ENCODE measurements around the gene ZBED5. TPM values are rescaled to one million over a fixed set of nuclear protein-coding genes. Genes with fewer than 3 reads are reported as not detected.
"Not testable (repeated sequence)": the region's sequence is repeated elsewhere in the genome, so short reads cannot be mapped to it uniquely, and the experiment has no call there.

The ZBED5 gene
- total RNA-seq, 1 experiment from 2014 or later: 34.2 TPM

- Histone ChIP-seq H3K27me3 (ENCODE audit: control insufficient read depth, insufficient read depth, low read length) (no peaks in the 10 kb centered on the region), H3K36me3 (replicated peaks; ENCODE audit: control insufficient read depth, insufficient read depth, low read length) (no peaks in the 10 kb centered on the region), H3K4me3 (ENCODE audit: insufficient read depth, low read depth, low read length) (no peak overlapping the region)
- DNase-seq: no peak
Observed at GRCh38 chr11:10838083-10838482, 19.8 kb downstream of the ZBED5 start.

DNA sequence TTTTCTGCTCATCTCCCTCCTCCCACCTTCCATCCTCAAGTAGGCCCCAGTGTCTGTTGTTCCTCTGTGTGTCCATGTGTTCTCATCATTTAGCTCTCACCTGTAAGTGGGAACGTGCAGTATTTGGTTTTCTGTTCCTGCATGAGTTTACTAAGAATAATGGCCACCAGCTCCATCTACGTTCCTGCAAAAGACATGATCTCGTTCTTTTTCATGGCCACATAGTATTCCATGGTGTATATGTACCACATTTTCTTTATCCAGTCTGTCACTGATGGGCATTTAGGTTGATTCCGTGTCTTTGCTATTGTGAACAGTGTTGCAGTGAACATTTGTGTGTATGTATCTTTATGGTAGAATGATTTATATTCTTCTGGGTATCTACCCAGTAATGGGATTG, 21.0 kb downstream of the ZBED5 start:
- H3K27me3 ChIP-seq (ENCODE audit: control insufficient read depth, insufficient read depth, low read length); H3K36me3 ChIP-seq (replicated peaks; ENCODE audit: control insufficient read depth, insufficient read depth, low read length); H3K4me3 ChIP-seq (ENCODE audit: insufficient read depth, low read depth, low read length); DNase-seq: not testable (repeated sequence)

DNA sequence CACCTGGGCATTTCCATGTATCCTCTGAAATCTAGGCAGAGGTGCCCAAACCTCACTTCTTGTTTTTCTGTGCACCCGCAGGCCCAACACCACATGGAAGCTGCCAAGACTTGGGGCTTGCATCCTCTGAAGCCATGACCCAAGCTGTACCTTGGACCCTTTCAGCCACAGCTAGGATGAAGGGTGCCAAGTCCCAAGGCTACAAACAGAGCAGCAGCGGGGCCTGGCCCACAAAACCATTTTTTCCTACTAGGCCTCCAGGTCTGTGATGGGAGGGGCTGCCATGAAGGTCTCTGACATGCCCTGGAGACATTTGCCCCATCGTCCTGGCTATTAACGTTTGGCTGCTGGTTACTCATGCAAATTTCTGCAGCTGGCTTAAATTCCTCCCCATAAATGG, 28.7 kb downstream of the ZBED5 start:
- H3K4me3 ChIP-seq (ENCODE audit: insufficient read depth, low read depth, low read length): no peak overlapping the region
- H3K27me3 ChIP-seq (ENCODE audit: control insufficient read depth, insufficient read depth, low read length): no peaks in the 10 kb centered on the region
- H3K36me3 ChIP-seq (replicated peaks; ENCODE audit: control insufficient read depth, insufficient read depth, low read length): no peaks in the 10 kb centered on the region
- no peak for DNase-seq

GRCh38 chr11:10828402-10828801, 29.5 kb downstream of the ZBED5 start:
- H3K27me3 ChIP-seq (ENCODE audit: control insufficient read depth, insufficient read depth, low read length): no peaks in the 10 kb centered on the region
- no peak overlapping the region for H3K4me3 ChIP-seq (ENCODE audit: insufficient read depth, low read depth, low read length)
- H3K36me3 ChIP-seq (replicated peaks; ENCODE audit: control insufficient read depth, insufficient read depth, low read length): no peaks in the 10 kb centered on the region
- no peak for DNase-seq

DNA sequence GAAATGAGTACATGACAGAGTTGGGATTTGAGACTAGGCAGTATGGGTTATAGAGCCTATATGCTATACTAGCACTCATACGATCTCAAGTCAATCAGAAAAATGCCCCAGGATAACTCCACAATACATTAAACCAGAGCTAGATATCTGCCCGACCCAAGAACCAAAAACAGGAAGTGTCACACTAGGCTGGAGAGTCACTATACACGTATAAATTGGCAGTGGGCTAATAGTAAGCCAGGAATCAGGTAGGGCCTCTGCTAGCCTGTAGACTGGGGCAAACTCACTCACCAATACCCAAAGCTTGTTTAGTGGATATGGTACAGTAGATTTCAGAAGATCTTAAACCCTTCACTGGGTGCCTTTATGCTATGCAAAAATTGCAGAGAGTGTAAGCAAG, 33.0 kb downstream of the ZBED5 start:
- no peak overlapping the region for H3K4me3 ChIP-seq (ENCODE audit: insufficient read depth, low read depth, low read length)
- H3K27me3 ChIP-seq (ENCODE audit: control insufficient read depth, insufficient read depth, low read length): no peaks in the 10 kb centered on the region
- H3K36me3 ChIP-seq (replicated peaks; ENCODE audit: control insufficient read depth, insufficient read depth, low read length): no peaks in the 10 kb centered on the region
- DNase-seq: no peak

DNA sequence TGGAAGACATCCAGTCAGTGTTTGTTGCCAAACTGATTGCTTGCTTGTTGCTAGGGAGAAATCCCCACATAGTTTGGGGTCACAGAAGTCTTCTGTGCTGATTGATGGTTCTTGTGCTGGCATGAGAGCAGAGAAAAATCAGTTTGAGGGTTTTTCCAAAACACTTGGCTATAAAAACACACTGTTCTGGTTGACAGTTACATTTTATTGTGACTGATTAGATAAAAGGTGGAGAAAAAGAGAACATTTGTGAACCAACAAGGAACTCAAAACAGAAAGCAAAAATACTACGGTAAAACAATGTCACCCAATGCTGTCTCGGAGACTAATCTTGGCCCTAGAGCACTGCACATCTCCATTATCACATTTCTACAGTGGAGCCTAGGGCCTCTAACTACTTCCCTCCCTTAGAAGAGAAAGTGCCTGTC, 34.7 kb downstream of the ZBED5 start:
- Histone ChIP-seq H3K4me3 (ENCODE audit: insufficient read depth, low read depth, low read length) (no peak overlapping the region), H3K36me3 (replicated peaks; ENCODE audit: control insufficient read depth, insufficient read depth, low read length) (no peaks in the 10 kb centered on the region), H3K27me3 (ENCODE audit: control insufficient read depth, insufficient read depth, low read length) (no peaks in the 10 kb centered on the region)
- no peak for DNase-seq

- H3K27me3 ChIP-seq (ENCODE audit: control insufficient read depth, insufficient read depth, low read length); H3K4me3 ChIP-seq (ENCODE audit: insufficient read depth, low read depth, low read length); H3K36me3 ChIP-seq (replicated peaks; ENCODE audit: control insufficient read depth, insufficient read depth, low read length); DNase-seq: not testable (repeated sequence)
Observed at GRCh38 chr11:10822491-10822890, 35.4 kb downstream of the ZBED5 start.

DNA sequence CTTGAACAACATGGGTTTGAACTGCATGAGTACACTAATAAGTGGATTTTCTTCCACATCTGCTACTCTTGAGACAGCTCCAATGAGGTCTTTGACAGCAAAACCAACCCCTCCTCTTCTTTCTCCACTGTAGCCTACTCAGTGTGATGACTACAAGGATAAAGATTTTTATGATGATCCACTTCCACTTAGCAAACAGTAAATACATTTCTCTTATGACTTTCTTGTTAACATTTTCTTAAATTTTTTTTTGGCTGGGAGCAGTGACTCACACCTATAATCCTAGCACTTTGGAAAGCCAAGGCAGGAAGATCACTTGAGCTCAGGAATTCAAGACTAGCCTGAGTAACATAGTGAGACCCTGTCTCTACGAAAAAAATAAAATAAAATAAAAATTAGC, 39.3 kb downstream of the ZBED5 start:
- Histone ChIP-seq H3K4me3 (ENCODE audit: insufficient read depth, low read depth, low read length) (no peak overlapping the region), H3K36me3 (replicated peaks; ENCODE audit: control insufficient read depth, insufficient read depth, low read length) (no peaks in the 10 kb centered on the region), H3K27me3 (ENCODE audit: control insufficient read depth, insufficient read depth, low read length) (no peaks in the 10 kb centered on the region)
- DNase-seq: no peak

GRCh38 chr11:10813945-10814344, 43.9 kb downstream of the ZBED5 start:
- DNase-seq: no peak
- H3K4me3 ChIP-seq (ENCODE audit: insufficient read depth, low read depth, low read length): no peak overlapping the region
- H3K36me3 ChIP-seq (replicated peaks; ENCODE audit: control insufficient read depth, insufficient read depth, low read length): no peaks in the 10 kb centered on the region
- H3K27me3 ChIP-seq (ENCODE audit: control insufficient read depth, insufficient read depth, low read length): no peaks in the 10 kb centered on the region; the same call in 1 of the 2 replicates

DNA sequence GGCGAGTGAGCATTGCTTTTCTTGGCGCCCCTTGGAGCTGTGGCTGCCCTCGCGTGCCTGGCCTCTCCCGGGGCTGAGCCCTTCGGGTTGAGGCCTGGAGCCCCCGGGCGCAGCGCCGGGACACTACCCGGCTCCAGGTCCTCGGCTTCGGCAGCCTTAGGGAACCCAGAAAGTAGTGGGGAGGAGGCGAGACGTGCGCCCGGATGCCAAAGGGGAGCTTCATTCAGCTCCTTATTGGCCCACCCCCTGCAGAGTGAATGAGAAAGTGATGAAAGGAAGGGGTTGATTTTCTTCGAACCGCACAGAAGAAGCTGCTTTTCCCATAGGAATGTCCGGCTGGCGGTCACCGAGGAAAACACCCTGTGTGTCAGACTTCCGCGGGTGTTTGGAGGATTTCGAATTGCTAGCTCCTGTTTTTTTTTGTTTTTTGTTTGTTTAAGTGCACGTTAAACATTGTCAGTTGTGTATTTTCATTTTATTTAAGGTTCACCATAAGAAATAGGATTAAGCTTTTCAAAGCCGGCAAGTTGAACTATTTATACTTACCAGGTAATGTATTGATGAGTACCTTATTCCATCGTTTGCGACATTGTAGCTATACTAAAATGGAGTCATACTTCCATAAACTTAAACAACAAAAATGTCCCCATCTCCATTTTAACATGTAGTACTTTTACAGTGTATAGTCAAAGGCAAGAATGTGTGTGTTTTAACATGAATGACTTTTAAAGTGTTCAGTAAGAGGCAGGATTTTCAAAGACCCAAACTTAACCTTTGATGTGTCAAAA, 48.3 kb downstream of the ZBED5 start:
- no peaks in the 10 kb centered on the region; the same call in 1 of the 2 replicates for H3K27me3 ChIP-seq (ENCODE audit: control insufficient read depth, insufficient read depth, low read length)
- DNase-seq: peak; percentile 77

GRCh38 chr11:10808553-10809372, 49.1 kb downstream of the ZBED5 start, which contains the start of gene EIF4G2:
TSS of gene EIF4G2 (minus strand) at chr11:10808926.
- Histone ChIP-seq H3K4me3 (ENCODE audit: insufficient read depth, low read depth, low read length) (peak within 1 kb of the TSS; percentile 98), H3K36me3 (replicated peaks; ENCODE audit: control insufficient read depth, insufficient read depth, low read length) (peaks cover 25% of the 10 kb centered on the region), H3K27me3 (ENCODE audit: control insufficient read depth, insufficient read depth, low read length) (no peaks in the 10 kb centered on the region; the same call in 1 of the 2 replicates)
- DNase-seq: peak; percentile 97

More for the DNA sequence above, 48.3 kb downstream of the ZBED5 start:
- Histone ChIP-seq H3K4me3 (ENCODE audit: insufficient read depth, low read depth, low read length) (peak overlapping the region; percentile 98), H3K36me3 (replicated peaks; ENCODE audit: control insufficient read depth, insufficient read depth, low read length) (peaks cover 20% of the 10 kb centered on the region)

DNA sequence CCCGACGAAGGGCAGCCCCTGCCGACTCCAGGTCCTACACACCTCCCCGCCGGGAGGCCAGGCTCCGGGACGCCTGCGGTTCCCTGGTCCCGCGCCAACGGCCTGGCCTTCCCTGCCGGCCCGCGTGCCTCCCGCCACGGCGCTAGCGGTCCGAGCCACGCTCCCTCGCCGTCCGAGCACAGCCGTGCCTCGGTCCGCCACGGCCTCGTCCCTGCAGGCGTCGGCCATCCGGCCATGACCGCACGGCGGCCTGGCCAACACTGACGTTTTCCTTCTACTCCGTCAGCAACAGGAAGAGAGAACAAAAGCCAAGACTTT, 49.7 kb downstream of the ZBED5 start:
- no peaks in the 10 kb centered on the region; the same call in 1 of the 2 replicates for H3K27me3 ChIP-seq (ENCODE audit: control insufficient read depth, insufficient read depth, low read length)
- peak overlapping the region; percentile 98 for H3K4me3 ChIP-seq (ENCODE audit: insufficient read depth, low read depth, low read length)
- peaks cover 30% of the 10 kb centered on the region for H3K36me3 ChIP-seq (replicated peaks; ENCODE audit: control insufficient read depth, insufficient read depth, low read length)
- DNase-seq: no peak

GRCh38 chr11:10807493-10808234, 50.2 kb downstream of the ZBED5 start:
- DNase-seq: peak; percentile 66
- Histone ChIP-seq H3K4me3 (ENCODE audit: insufficient read depth, low read depth, low read length) (peak overlapping the region; percentile 98), H3K27me3 (ENCODE audit: control insufficient read depth, insufficient read depth, low read length) (no peaks in the 10 kb centered on the region; the same call in 1 of the 2 replicates), H3K36me3 (replicated peaks; ENCODE audit: control insufficient read depth, insufficient read depth, low read length) (peaks cover 34% of the 10 kb centered on the region)

GRCh38 chr11:10806206-10806605, 51.6 kb downstream of the ZBED5 start:
- no peaks in the 10 kb centered on the region; the same call in 1 of the 2 replicates for H3K27me3 ChIP-seq (ENCODE audit: control insufficient read depth, insufficient read depth, low read length)
- no peak for DNase-seq
- H3K4me3 ChIP-seq (ENCODE audit: insufficient read depth, low read depth, low read length): no peak overlapping the region
- H3K36me3 ChIP-seq (replicated peaks; ENCODE audit: control insufficient read depth, insufficient read depth, low read length): peaks cover 47% of the 10 kb centered on the region

Measured in H7 (cell line).